Measurements from ENCODE around the gene ZFP57.
"Not testable (repeated sequence)": the region's sequence is repeated elsewhere in the genome, so short reads cannot be mapped to it uniquely, and the experiment has no call there.

ZFP57 gene

GRCh38 chr6:29696147-29697125, 15.5 kb upstream of the ZFP57 start:
- DNase-seq (ENCODE audit: low read depth in 1 of 2, low spot score in 1 of 2) = no peak

GRCh38 chr6:29694637-29695036, 13.7 kb upstream of the ZFP57 start:
- no peak for DNase-seq (ENCODE audit: low read depth in 1 of 2, low spot score in 1 of 2)

GRCh38 chr6:29685718-29686326, 4.9 kb upstream of the ZFP57 start:
- DNase-seq (ENCODE audit: low read depth in 1 of 2, low spot score in 1 of 2) = no peak

GRCh38 chr6:29681811-29682210, 859 bp upstream of the ZFP57 start:
- no peak for DNase-seq (ENCODE audit: low read depth in 1 of 2, low spot score in 1 of 2)

- no peak for DNase-seq (ENCODE audit: low read depth in 1 of 2, low spot score in 1 of 2)
These were observed 536 bp downstream of the ZFP57 start for GRCh38 chr6:29680416-29680815.

- no peak for DNase-seq (ENCODE audit: low read depth in 1 of 2, low spot score in 1 of 2)
These were observed 990 bp downstream of the ZFP57 start for GRCh38 chr6:29679962-29680361.

GRCh38 chr6:29678114-29678513, 2.8 kb downstream of the ZFP57 start:
- DNase-seq (ENCODE audit: low read depth in 1 of 2, low spot score in 1 of 2) = no peak

GRCh38 chr6:29676981-29677601, 3.9 kb downstream of the ZFP57 start:
- DNase-seq (ENCODE audit: low read depth in 1 of 2, low spot score in 1 of 2) = no peak

- no peak for DNase-seq (ENCODE audit: low read depth in 1 of 2, low spot score in 1 of 2)
These were observed 5.4 kb downstream of the ZFP57 start for GRCh38 chr6:29675561-29675960.

- no peak for DNase-seq (ENCODE audit: low read depth in 1 of 2, low spot score in 1 of 2)
These were observed 6.9 kb downstream of the ZFP57 start for GRCh38 chr6:29674008-29674407.

- DNase-seq (ENCODE audit: low read depth in 1 of 2, low spot score in 1 of 2) = no peak
These were observed 7.8 kb downstream of the ZFP57 start for GRCh38 chr6:29673161-29673560.

GRCh38 chr6:29672116-29672515, 8.8 kb downstream of the ZFP57 start:
- DNase-seq (ENCODE audit: low read depth in 1 of 2, low spot score in 1 of 2) = not testable (repeated sequence)

- DNase-seq (ENCODE audit: low read depth in 1 of 2, low spot score in 1 of 2) = no peak
These were observed 9.9 kb downstream of the ZFP57 start for GRCh38 chr6:29671026-29671425.

GRCh38 chr6:29667158-29667557, 13.8 kb downstream of the ZFP57 start:
- DNase-seq (ENCODE audit: low read depth in 1 of 2, low spot score in 1 of 2) = no peak

- DNase-seq (ENCODE audit: low read depth in 1 of 2, low spot score in 1 of 2) = no peak
These were observed 14.2 kb downstream of the ZFP57 start for GRCh38 chr6:29666826-29667130.

GRCh38 chr6:29665942-29666825, 14.8 kb downstream of the ZFP57 start:
- DNase-seq (ENCODE audit: low read depth in 1 of 2, low spot score in 1 of 2) = no peak

- no peak for DNase-seq (ENCODE audit: low read depth in 1 of 2, low spot score in 1 of 2)
These were observed 17.5 kb downstream of the ZFP57 start for GRCh38 chr6:29663300-29664042.

GRCh38 chr6:29661502-29662141, 19.3 kb downstream of the ZFP57 start:
- not testable (repeated sequence) for DNase-seq (ENCODE audit: low read depth in 1 of 2, low spot score in 1 of 2)

GRCh38 chr6:29661071-29661470, 19.9 kb downstream of the ZFP57 start:
- no peak for DNase-seq (ENCODE audit: low read depth in 1 of 2, low spot score in 1 of 2)

- DNase-seq (ENCODE audit: low read depth in 1 of 2, low spot score in 1 of 2) = no peak
These were observed 24.2 kb downstream of the ZFP57 start, which contains the start of gene MOG for GRCh38 chr6:29656798-29657197. Gene MOG, plus strand, starts transcription at chr6:29657092. Its CDS starts 118 bp downstream, at chr6:29657210.
